ENCODE measurements around the gene PIK3CG.

DNA sequence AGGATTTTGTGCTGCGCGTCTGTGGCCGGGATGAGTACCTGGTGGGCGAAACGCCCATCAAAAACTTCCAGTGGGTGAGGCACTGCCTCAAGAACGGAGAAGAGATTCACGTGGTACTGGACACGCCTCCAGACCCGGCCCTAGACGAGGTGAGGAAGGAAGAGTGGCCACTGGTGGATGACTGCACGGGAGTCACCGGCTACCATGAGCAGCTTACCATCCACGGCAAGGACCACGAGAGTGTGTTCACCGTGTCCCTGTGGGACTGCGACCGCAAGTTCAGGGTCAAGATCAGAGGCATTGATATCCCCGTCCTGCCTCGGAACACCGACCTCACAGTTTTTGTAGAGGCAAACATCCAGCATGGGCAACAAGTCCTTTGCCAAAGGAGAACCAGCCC, 3.3 kb downstream of the PIK3CG start:
- TF ChIP-seq, protein P1, sequence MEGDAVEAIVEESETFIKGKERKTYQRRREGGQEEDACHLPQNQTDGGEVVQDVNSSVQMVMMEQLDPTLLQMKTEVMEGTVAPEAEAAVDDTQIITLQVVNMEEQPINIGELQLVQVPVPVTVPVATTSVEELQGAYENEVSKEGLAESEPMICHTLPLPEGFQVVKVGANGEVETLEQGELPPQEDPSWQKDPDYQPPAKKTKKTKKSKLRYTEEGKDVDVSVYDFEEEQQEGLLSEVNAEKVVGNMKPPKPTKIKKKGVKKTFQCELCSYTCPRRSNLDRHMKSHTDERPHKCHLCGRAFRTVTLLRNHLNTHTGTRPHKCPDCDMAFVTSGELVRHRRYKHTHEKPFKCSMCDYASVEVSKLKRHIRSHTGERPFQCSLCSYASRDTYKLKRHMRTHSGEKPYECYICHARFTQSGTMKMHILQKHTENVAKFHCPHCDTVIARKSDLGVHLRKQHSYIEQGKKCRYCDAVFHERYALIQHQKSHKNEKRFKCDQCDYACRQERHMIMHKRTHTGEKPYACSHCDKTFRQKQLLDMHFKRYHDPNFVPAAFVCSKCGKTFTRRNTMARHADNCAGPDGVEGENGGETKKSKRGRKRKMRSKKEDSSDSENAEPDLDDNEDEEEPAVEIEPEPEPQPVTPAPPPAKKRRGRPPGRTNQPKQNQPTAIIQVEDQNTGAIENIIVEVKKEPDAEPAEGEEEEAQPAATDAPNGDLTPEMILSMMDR (IDR thresholded peaks at IDR 0.05; ENCODE audit: insufficient read depth, low read depth, low read length): no peak
- TF ChIP-seq EZH2 (IDR thresholded peaks at IDR 0.05; ENCODE audit: insufficient read depth, low read length): no peak
